ENCODE results near the gene NOP9.

DNA sequence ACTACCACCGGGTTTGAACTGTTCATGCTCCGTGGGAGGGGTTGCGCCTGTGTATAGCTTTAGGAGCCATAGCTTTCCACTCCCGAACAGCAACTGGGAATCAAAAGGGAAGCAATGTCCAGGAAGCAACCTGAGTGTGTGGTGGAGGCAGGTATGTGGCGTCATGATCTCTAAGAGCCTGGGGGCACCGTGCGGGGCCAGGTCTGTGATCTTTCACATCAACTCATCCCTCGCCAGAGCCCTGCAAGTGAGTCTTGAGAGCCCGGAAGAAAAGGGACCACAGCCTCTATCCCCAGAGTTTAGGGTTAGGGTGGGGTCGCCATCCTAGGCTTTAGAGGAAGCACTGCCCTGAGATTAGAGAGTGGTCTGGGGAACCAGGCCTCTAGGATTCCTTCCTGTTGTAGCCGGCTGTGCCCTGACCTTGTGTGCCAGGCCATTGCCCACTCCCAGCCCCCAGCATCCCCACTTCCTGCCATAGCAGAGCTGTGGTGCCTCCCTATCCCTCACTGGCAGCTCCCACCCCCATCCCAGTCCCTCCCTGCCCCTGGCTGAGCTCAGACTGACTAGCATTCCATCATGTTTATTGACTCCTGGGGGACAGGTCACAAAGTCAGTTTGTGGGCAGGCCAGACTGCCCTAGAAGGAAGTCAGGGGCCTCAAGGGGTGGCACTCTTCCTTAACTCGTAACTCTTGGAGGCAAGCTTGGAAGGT lies 36.0 kb downstream of the NOP9 start:
- TF ChIP-seq CTCF (IDR thresholded peaks at IDR 0.05; ENCODE audit: borderline replicate concordance, extremely low read depth, low read length, poor library complexity, severe bottlenecking) = no peak
- TF ChIP-seq EZH2 (IDR thresholded peaks at IDR 0.05; ENCODE audit: borderline replicate concordance, low read depth, low read length, severe bottlenecking) = no peak
